GM12891 (cell line): Measurements from ENCODE around the gene ACVR2A.

Experiments used
- PAX5 ChIP-seq: IDR thresholded peaks from 2 replicates; pipeline ENCODE4 v1.6.1; 2011; ENCODE audit warnings: low read length, moderate library complexity, mild to moderate bottlenecking; ENCODE audit not compliant: insufficient read depth, severe bottlenecking
- POLR2A ChIP-seq: IDR thresholded peaks from 2 replicates; pipeline ENCODE4 v1.6.1; 2011; ENCODE audit warnings: low read depth, low read length, control low read depth
- POLR2AphosphoS5 ChIP-seq: IDR thresholded peaks from 2 replicates; pipeline ENCODE4 v1.6.1; 2011; ENCODE audit warnings: low read depth, low read length, control low read depth
- POU2F2 ChIP-seq: IDR thresholded peaks from 2 replicates; pipeline ENCODE4 v1.6.1; 2011; ENCODE audit warnings: low read depth, mild to moderate bottlenecking, control low read depth, low read length, moderate library complexity
- SPI1 ChIP-seq: IDR thresholded peaks from 2 replicates; pipeline ENCODE4 v1.6.1; 2011; ENCODE audit warnings: low read depth, low read length, control low read depth
- TAF1 ChIP-seq: IDR thresholded peaks from 2 replicates; pipeline ENCODE4 v1.6.1; 2011; ENCODE audit warnings: low read depth, low read length, control low read depth

DNA sequence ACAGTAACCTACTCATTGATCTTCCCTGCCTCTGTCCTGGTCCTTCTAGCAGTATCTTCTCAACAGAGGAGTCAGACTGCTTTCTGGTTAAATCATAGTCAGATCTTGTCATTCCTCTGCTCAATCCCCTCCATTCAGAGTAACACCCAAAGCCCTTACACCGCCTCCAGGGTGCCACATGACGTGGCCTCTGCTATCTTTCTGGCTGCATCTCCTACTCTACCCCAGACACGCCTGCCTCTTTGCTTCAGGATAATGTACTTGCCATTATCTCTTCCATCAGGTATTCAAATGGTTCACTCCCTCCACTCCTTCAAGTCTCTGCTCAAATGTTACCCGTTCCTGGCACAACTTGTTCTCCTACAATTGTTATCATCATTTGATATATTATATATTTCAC, 36.3 kb upstream of the ACVR2A start:
- TF ChIP-seq POLR2AphosphoS5 = no peak
- no peak for TF ChIP-seq POLR2A
- no peak for TF ChIP-seq TAF1
- TF ChIP-seq PAX5 = no peak
- TF ChIP-seq SPI1 = no peak
- TF ChIP-seq POU2F2 = no peak
